GM19463 (cell line): ENCODE data around the gene CHCHD3.

Experiments
- ATAC-seq: cut with Tn5 transposase; IDR thresholded peaks from one replicate; pipeline ENCODE4 v1.9.1; 2021; ENCODE audit warnings: mild to moderate bottlenecking, moderate library complexity; ENCODE audit not compliant: unreplicated experiment

The CHCHD3 gene

GRCh38 chr7:133079296-133079695 lies 2.6 kb downstream of the CHCHD3 start:
- no peak for ATAC-seq

- ATAC-seq: no peak
Observed at GRCh38 chr7:133077394-133077793, 4.5 kb downstream of the CHCHD3 start.

GRCh38 chr7:133076142-133076541 lies 5.7 kb downstream of the CHCHD3 start:
- ATAC-seq: no peak

GRCh38 chr7:133071506-133071905 lies 10.4 kb downstream of the CHCHD3 start:
- ATAC-seq: no peak

- no peak for ATAC-seq
Observed at GRCh38 chr7:133070562-133070961, 11.3 kb downstream of the CHCHD3 start.

GRCh38 chr7:133065301-133065700 lies 16.6 kb downstream of the CHCHD3 start:
- no peak for ATAC-seq

- no peak for ATAC-seq
Observed at GRCh38 chr7:133064082-133064820, 17.6 kb downstream of the CHCHD3 start.

- ATAC-seq: no peak
Observed at GRCh38 chr7:133061792-133062191, 20.1 kb downstream of the CHCHD3 start.

GRCh38 chr7:133061357-133061756 lies 20.5 kb downstream of the CHCHD3 start:
- no peak for ATAC-seq

- no peak for ATAC-seq
Observed at GRCh38 chr7:133060004-133060403, 21.9 kb downstream of the CHCHD3 start.

- no peak for ATAC-seq
Observed at GRCh38 chr7:133059263-133059662, 22.6 kb downstream of the CHCHD3 start.

- ATAC-seq: no peak
Observed at GRCh38 chr7:133056370-133057238, 25.3 kb downstream of the CHCHD3 start.

- no peak for ATAC-seq
Observed at GRCh38 chr7:133054162-133054840, 27.6 kb downstream of the CHCHD3 start.

GRCh38 chr7:133053321-133053891 lies 28.5 kb downstream of the CHCHD3 start:
- no peak for ATAC-seq

- ATAC-seq: no peak
Observed at GRCh38 chr7:133052826-133053225, 29.1 kb downstream of the CHCHD3 start.

- no peak for ATAC-seq
Observed at GRCh38 chr7:133052401-133052756, 29.5 kb downstream of the CHCHD3 start.

- ATAC-seq: no peak
Observed at GRCh38 chr7:133051719-133052400, 30.0 kb downstream of the CHCHD3 start.

- peak; percentile 38 for ATAC-seq
Observed at GRCh38 chr7:133051066-133051465, 30.8 kb downstream of the CHCHD3 start.

- no peak for ATAC-seq
Observed at GRCh38 chr7:133050200-133050995, 31.5 kb downstream of the CHCHD3 start.

- ATAC-seq: no peak
Observed at GRCh38 chr7:133048589-133048988, 33.3 kb downstream of the CHCHD3 start.
